GM18907 (cell line): ENCODE results near the gene BCL2L14.
"Not testable (repeated sequence)": the region's sequence is repeated elsewhere in the genome, so short reads cannot be mapped to it uniquely, and the experiment has no call there.

Experiments used
- ATAC-seq: cut with Tn5 transposase; IDR thresholded peaks from one replicate; pipeline ENCODE4 v1.9.1; 2021; ENCODE audit warnings: mild to moderate bottlenecking, moderate library complexity; ENCODE audit not compliant: unreplicated experiment

BCL2L14 gene

GRCh38 chr12:12107678-12108077 is 36.9 kb downstream of the BCL2L14 start:
- ATAC-seq = no peak

GRCh38 chr12:12108441-12109058 is 37.8 kb downstream of the BCL2L14 start:
- no peak for ATAC-seq

- not testable (repeated sequence) for ATAC-seq
Observed at GRCh38 chr12:12110923-12111555, 40.3 kb downstream of the BCL2L14 start.

GRCh38 chr12:12115514-12115913 is 44.8 kb downstream of the BCL2L14 start:
- ATAC-seq = no peak

GRCh38 chr12:12116677-12117076 is 45.9 kb downstream of the BCL2L14 start:
- ATAC-seq = no peak

GRCh38 chr12:12121061-12121460 is 50.3 kb downstream of the BCL2L14 start:
- no peak for ATAC-seq

- no peak for ATAC-seq
Observed at GRCh38 chr12:12123036-12123604, 52.4 kb downstream of the BCL2L14 start.

GRCh38 chr12:12126551-12126950 is 55.8 kb downstream of the BCL2L14 start:
- ATAC-seq = no peak

GRCh38 chr12:12127304-12127703 is 56.6 kb downstream of the BCL2L14 start:
- ATAC-seq = no peak

GRCh38 chr12:12128670-12129069 is 57.9 kb downstream of the BCL2L14 start:
- ATAC-seq = no peak

- no peak for ATAC-seq
Observed at GRCh38 chr12:12133259-12133658, 62.5 kb downstream of the BCL2L14 start.

- ATAC-seq = no peak
Observed at GRCh38 chr12:12133785-12134184, 63.0 kb downstream of the BCL2L14 start.

GRCh38 chr12:12138203-12139154 is 67.7 kb downstream of the BCL2L14 start:
- no peak for ATAC-seq

- ATAC-seq = no peak
Observed at GRCh38 chr12:12141000-12141399, 70.3 kb downstream of the BCL2L14 start.

- ATAC-seq = not testable (repeated sequence)
Observed at GRCh38 chr12:12144531-12144930, 73.8 kb downstream of the BCL2L14 start.

GRCh38 chr12:12147111-12147510 is 76.4 kb downstream of the BCL2L14 start:
- ATAC-seq = no peak
